Activated naive CD4-positive, alpha-beta T cell treated with Interleukin-2 at 50 U/mL for 16 hours (primary cell): ENCODE measurements around the gene OR2L5.

Experiments used
- DNase-seq: peaks from one replicate; pipeline ENCODE4 v3.0.0-alpha.2; 2020

OR2L5 gene, protein sequence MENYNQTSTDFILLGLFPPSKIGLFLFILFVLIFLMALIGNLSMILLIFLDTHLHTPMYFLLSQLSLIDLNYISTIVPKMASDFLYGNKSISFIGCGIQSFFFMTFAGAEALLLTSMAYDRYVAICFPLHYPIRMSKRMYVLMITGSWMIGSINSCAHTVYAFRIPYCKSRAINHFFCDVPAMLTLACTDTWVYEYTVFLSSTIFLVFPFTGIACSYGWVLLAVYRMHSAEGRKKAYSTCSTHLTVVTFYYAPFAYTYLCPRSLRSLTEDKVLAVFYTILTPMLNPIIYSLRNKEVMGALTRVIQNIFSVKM

DNA sequence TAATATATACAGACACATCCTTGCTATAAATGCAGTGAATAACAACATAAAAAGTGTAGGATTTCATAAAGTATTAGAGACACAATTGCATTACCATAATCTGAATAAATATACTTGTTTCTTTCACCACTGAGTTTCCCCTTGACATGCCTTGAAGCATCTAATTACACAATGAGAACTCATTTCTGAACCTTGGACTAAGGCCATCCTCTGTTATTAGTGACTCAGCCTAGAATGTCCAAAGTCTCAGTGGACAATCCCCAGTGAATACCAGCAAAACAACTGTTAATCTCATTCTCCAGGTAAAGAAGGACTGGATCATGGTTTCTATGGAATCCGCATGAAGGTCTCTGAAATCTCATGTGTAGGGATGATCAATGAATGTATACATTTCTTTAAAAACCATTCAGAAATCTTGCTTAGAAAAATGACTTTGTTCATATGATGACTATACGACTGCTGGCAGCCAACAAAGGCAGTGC is at the start of gene OR2L5:
Gene OR2L5 (plus strand): TSS at position 432 of the 482 bp plus-strand sequence. CDS start 8,288 bp downstream, outside the sequence.
- no peak for DNase-seq

DNA sequence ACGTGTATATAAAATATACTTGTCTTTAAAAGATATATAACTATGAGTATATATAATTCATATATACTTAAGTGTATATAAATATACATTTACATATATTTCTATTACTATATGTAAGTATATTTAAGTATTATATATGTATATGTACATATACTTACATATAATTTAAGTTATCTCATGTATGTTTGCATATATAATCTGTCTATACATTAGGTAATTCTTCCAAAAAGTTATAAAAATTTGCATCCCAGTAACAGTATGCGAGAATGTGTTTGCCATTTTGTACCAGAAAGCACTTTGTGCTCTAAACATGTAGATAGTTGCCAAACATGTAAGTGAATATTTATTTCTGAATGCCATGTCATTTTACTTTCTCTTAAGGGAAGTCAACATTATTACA is 48.5 kb upstream of the OR2L5 start, which contains the start of gene OR2AK2:
Gene OR2AK2 (plus strand): TSS at position 301 of the 400 bp plus-strand sequence. CDS start 144 bp downstream, outside the sequence.
- DNase-seq = no peak

DNA sequence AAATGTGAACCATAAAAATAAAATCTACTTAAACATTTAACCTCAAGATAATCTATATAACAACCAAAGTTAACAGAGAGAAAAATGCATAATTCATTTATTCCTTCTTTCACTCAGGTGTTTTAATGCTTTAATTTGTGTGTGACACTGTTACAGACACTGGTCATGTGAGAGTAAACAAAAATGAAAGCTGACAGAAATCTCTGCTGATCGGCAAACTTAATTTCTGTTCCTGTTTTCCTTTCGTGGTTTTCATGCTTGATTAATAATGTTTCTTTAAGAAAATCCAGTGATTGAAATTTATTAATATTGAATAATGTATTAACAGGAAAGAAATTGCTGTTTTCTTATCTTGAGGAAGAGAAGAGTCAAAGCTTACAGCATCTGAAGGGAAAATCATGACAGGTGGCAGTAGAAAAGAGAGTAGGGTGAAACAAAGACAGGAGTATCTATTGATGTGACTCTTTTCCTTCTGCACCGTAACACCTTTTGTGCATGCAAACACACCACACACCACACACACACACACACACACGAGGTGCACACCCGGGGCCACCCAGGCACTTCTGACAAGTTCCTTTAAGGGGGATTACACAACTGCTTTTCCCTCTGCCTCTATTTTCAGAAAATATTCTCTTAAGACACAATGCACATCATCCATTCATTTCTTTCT is 46.8 kb upstream of the OR2L5 start:
- DNase-seq = no peak

DNA sequence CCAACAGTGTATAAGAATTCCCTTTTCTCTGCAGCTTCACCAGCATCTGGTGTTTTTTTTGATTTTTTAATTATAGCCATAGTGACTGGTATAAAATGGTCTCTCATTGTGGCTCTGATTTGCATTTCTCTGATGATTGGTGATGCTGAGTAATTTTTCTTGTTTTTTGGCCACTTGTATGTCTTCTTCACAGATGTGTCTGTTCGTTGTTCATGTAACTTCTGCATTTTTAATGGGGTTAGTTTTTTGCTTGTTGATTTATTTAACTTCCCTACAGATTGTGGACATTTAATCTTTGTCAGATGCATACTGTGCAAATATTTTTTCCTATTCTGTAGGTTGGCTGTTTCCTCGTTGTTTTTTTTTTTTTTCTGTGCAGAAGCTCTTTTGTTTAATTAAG is 20.5 kb upstream of the OR2L5 start:
- no peak for DNase-seq

DNA sequence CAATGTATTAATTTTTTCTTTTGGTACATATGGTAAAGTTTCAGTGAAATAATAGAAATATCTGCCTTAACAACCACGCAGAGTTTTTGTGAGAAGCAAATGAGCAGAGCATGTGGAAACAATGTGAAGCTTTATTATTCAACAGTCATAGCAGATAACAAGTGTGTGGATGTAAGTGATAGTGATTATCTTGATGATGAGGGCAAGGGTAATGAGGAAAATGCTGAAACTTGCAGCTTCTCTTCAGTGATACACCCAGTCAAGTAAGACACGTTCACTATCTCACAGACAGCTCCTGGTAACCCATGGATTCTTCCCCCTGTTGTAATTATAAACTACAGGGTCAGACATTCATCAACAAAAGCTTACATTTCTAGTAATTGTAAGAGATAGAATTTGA is 14.6 kb upstream of the OR2L5 start:
- no peak for DNase-seq

DNA sequence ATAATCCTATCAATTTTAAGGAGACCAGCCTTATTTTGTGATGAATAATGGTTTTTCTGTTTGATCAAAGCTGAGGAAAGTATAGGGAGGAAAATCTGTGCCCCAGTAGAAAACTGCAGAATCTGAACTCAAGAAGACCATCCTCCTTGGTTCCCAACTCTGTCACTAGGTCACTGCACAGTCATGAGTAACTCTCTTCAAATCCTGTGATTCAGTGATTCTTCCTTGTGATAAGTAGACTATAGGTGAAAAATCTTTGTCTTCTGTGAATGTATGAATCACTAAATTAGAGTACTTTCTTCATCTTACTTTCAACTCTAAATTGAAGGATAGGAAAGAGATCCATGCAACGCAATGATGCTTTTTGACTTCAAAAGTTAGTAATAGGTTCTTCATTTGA is 13.3 kb upstream of the OR2L5 start:
- DNase-seq = no peak

DNA sequence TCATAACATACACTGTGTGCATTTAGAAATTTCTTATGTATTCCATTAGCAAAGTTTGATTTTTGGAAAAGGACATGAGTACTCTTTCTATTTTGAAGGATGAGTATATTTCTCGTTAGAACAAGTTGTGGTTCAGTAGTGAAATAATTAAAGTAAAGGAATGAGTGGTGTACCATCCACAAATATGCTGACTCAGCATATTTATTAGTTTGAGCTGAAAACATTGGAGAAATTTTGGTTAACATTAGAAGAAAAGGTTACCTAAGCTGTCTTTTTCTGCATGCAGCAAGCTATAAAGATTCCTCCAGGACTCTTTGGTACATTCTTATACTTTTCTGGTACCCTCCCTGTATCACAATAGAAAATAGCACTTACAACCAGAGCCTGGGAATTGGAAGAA is 5.7 kb upstream of the OR2L5 start:
- DNase-seq = no peak

DNA sequence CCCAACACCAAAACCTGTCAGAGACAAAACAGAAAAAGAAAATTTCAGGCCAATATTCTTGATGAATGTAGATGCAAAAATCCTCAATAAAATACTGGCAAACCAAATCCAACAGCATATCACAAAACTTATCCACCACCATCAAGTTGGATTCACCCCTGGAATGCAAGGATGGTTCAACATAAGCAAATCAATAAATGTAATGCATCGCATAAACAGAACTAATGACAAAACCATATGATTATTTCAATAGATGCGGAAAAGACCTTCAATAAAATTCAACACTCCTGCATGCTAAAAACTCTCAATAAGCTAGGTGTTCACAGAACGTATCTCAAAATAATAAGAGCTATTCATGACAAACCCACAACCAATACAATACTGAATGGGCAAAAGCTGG is 3.8 kb upstream of the OR2L5 start:
- DNase-seq = no peak

DNA sequence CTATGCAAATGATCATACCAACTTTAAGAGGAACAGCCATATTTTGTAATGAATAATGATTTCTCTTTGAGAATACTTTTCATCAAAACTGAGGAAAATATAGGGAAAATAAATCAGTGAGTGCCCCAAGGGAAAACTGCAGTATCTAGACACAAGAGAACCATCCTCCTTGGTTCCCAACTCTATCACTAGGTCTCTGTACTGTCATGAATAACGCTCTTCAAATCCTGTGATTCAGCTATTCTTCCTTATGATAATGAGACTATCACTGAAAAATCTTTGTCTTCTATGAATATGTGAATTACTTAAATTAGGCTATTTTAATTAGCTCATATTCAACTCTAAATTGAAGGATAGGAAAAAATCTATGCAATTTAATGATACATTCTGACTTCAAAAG is 2.3 kb downstream of the OR2L5 start:
- no peak for DNase-seq

DNA sequence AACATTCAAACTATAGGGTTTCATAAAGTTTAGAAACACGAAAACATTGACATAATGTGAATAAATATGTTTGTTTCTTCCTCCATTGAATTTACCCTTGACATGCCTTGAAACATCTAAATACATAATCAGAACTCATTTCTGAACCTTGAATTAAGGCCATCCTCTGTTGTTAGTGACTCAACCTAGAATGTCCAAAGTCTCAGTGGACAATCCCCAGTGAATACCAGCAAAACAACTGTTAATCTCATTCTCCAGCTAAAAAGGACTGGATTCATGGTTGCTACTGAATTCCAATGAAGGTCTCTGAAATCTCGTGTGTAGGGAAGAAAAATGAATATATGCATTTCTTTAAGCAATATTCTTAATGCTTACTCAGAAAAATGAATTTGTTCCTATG is 16.3 kb downstream of the OR2L5 start, which contains the start of gene OR2L2:
Gene OR2L2 (plus strand): TSS at position 301 of the 400 bp plus-strand sequence. CDS start 8,198 bp downstream, outside the sequence.
- no peak for DNase-seq

DNA sequence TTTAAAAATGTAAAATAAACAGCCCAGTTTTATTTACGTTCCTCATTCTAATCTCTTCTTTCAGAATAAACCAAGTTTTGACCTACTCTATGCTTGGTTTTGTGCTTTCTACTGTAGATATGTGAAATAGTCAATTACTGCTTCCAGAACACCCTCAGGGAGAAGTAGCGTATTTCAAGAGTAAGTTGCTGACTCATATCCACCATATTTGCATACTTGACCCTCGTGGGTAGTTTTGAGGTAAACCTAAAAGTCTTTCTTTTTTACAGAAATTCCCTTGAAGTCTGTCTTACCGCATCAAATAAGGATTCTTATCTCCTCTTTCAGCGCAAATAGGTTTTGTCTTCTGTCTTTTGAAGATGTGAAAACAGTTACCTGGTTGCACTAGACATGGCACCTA is 31.7 kb downstream of the OR2L5 start:
- no peak for DNase-seq

DNA sequence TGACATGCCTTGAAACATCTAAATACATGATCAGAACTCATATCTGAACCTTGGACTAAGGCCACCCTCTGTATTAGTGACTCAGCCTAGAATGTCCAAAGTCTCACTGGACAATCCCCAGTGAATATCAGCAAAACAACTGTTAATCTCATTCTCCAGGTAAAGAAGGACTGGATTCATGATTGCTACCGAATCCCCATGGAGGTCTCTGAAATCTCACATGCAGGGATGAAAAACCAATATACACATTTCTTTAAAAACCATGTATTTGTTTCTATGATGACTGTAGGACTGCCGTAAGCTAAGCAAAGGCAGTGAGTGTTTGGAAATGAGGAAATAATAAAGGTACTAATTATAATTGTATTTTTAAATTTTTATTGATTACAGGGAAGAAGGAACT is 33.1 kb downstream of the OR2L5 start, which contains the start of gene OR2L3:
Gene OR2L3 (plus strand): TSS at position 301 of the 400 bp plus-strand sequence. CDS start 13,846 bp downstream, outside the sequence.
- no peak for DNase-seq

DNA sequence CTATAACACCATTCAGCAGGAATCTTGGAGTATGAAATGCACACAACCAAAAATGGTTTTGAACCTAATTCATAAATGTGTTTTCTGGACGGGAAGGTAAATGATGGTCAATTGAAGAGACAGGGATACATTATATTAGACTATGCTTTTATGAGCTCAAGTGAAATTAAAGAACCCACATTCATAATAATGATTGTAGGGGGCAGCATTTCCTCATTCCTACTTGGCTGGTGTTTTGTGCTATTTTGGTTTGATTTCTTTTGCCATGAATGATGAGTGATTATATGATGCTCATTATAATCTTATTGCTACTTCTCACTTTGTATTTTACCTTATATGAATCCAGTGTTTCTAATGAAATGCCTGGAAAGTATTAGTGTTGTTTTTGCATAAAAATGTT is 33.5 kb downstream of the OR2L5 start:
- no peak for DNase-seq

DNA sequence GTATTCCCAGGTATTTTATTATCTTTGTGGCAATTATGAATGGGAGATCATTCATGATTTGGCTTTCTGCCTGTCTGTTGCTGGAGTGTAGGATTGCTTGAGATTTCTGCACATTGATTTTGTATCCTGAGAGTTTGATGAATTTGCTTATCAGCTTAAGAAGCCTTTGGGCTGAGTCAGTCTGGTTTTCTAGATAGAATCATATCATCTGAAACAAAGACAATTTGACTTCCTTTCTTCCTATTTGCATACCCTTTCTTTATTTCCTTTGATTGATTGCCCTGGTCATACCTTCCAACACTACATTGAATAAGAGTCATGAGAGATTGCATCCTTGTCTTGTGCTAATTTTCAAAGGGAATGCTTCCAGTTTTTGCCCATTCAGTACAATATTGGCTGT is 41.2 kb downstream of the OR2L5 start:
- DNase-seq = no peak

DNA sequence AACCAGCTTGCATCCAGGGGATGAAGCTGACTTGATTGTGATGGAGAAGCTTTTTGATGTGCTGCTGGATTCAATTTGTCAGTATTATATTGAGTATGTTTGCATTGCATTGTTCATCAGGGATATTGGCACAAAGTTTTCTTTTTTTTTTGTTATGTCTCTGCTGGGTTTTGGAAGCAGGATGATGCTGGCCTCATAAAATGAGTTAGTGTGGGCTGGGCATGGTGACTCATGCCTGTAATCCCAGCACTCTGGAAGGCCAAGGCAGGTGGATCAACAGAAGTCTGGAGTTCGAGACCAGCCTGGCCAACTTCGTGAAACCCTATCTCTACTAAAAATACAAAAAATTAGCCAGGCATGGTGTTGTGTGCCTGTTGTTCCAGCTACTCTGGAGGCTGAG is 41.8 kb downstream of the OR2L5 start:
- no peak for DNase-seq

DNA sequence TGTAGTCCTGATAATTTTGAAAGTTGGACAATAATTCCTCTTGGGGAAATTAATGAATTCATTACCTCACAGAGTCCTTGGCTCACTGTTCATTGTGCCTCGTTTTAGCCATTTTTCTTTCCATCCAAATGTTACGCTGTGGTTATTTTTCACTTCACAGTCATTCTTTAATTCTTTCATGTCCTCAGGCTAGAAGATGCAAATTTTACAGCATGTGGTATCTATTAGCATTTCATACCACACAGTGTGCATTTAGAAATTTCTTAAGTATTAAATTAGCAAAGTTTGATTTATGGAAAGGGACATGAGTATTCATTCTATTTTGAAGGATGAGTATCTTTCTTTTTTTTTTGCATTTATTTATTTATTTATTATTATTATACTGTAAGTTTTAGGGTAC is 51.6 kb downstream of the OR2L5 start:
- DNase-seq = no peak

DNA sequence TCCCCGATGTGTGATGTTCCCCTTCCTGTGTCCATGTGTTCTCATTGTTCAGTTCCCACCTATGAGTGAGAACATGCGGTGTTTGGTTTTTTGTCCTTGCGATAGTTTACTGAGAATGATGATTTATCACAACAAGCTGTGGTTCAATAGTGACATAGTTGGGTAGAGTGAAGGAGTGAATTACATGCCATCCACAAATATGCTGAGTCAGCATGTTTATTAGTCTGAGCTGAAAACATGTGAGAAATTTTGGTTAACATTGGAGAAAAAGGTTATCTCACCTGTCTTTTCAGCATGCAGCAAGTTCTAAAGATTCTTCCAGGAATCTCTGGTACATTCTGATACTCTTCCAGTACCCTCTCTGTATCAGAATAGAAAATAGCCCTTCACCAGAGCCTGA is 52.1 kb downstream of the OR2L5 start:
- DNase-seq = no peak
